KMS-11 (cell line): ENCODE data around the gene MAPK11.

Source experiments
- H2AFZ ChIP-seq: fragments of 200-600 bp; sonication (generic); 2 replicates; pipeline ENCODE4 v1.6.1; 2016; ENCODE audit warnings: antibody characterized with exemption, mixed run types, low read depth
- H3K27ac ChIP-seq: fragments of 200-600 bp; sonication (generic); 2 replicates; pipeline ENCODE4 v1.6.1; 2016; ENCODE audit warnings: mild to moderate bottlenecking, mixed run types
- H3K27me3 ChIP-seq: fragments of 200-600 bp; sonication (generic); 2 replicates; pipeline ENCODE4 v1.6.1; 2017; ENCODE audit warnings: mild to moderate bottlenecking, low read depth, mixed run types, moderate library complexity; ENCODE audit not compliant: insufficient read depth
- H3K36me3 ChIP-seq: fragments of 200-600 bp; sonication (generic); 2 replicates; pipeline ENCODE4 v1.6.1; 2017; ENCODE audit warnings: mild to moderate bottlenecking, mixed run types; ENCODE audit not compliant: insufficient read depth
- H3K4me1 ChIP-seq: fragments of 200-600 bp; sonication (generic); 2 replicates; pipeline ENCODE4 v1.6.1; 2016; ENCODE audit warnings: mild to moderate bottlenecking, low read depth, mixed run types; ENCODE audit not compliant: poor library complexity, severe bottlenecking
- H3K4me2 ChIP-seq: fragments of 200-600 bp; sonication (generic); 2 replicates; pipeline ENCODE4 v1.7.0; 2016; ENCODE audit warnings: mild to moderate bottlenecking, mixed run types
- H3K4me3 ChIP-seq: fragments of 200-600 bp; sonication (generic); IDR thresholded peaks from 2 replicates; pipeline ENCODE4 v1.6.1; 2017; ENCODE audit warnings: low read depth, low read length, mixed read lengths; ENCODE audit not compliant: insufficient read depth
- H3K79me2 ChIP-seq: fragments of 200-600 bp; sonication (generic); 2 replicates; pipeline ENCODE4 v1.6.1; 2016; ENCODE audit warnings: low read depth, mixed run types; ENCODE audit not compliant: insufficient read depth
- H3K9ac ChIP-seq: fragments of 200-600 bp; sonication (generic); 2 replicates; pipeline ENCODE4 v1.6.1; 2016; ENCODE audit warnings: mild to moderate bottlenecking, mixed run types
- H4K20me1 ChIP-seq: fragments of 200-600 bp; sonication (generic); 2 replicates; pipeline ENCODE4 v1.6.1; 2016; ENCODE audit warnings: mild to moderate bottlenecking, mixed run types; ENCODE audit not compliant: insufficient read depth
- TF ChIP-seq, protein P1 (sequence below): fragments of 200-600 bp; sonication (generic); conservative IDR thresholded peaks from 2 replicates; pipeline ENCODE4 v1.6.1; 2017; ENCODE audit warnings: low read depth, mild to moderate bottlenecking, antibody characterized with exemption, low read length, moderate library complexity, mixed read lengths

Gene MAPK11

DNA sequence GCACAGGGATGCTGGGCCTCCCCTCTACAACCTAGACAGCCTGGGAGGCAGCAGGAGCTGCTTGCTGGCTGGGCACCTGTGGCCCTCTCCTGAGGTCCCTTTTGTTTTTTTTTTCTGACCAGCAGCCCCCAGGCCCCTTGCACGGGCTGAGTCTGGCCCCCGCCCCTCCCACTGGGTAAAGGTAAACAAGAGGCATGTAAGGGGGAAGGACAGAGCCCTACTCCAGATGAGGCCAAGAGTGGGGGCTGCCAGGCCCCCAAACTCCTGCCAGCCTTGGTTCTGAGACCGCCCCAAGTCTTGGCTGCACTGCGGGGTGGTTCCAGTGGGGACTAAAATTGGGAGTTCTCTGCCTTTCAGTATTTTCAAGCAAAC lies 28.1 kb upstream of the MAPK11 start:
- Histone ChIP-seq H3K4me2 (no peak overlapping the region), H3K9ac (no peak overlapping the region), H3K36me3 (no peaks in the 10 kb centered on the region), H2AFZ (no peak overlapping the region), H3K79me2 (no peaks in the 10 kb centered on the region), H3K27me3 (no peaks in the 10 kb centered on the region), H3K4me1 (no peaks in the 10 kb centered on the region), H4K20me1 (no peaks in the 10 kb centered on the region), H3K27ac (no peak overlapping the region), H3K4me3 (no peak overlapping the region)
- TF ChIP-seq, protein P1, sequence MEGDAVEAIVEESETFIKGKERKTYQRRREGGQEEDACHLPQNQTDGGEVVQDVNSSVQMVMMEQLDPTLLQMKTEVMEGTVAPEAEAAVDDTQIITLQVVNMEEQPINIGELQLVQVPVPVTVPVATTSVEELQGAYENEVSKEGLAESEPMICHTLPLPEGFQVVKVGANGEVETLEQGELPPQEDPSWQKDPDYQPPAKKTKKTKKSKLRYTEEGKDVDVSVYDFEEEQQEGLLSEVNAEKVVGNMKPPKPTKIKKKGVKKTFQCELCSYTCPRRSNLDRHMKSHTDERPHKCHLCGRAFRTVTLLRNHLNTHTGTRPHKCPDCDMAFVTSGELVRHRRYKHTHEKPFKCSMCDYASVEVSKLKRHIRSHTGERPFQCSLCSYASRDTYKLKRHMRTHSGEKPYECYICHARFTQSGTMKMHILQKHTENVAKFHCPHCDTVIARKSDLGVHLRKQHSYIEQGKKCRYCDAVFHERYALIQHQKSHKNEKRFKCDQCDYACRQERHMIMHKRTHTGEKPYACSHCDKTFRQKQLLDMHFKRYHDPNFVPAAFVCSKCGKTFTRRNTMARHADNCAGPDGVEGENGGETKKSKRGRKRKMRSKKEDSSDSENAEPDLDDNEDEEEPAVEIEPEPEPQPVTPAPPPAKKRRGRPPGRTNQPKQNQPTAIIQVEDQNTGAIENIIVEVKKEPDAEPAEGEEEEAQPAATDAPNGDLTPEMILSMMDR = no peak

DNA sequence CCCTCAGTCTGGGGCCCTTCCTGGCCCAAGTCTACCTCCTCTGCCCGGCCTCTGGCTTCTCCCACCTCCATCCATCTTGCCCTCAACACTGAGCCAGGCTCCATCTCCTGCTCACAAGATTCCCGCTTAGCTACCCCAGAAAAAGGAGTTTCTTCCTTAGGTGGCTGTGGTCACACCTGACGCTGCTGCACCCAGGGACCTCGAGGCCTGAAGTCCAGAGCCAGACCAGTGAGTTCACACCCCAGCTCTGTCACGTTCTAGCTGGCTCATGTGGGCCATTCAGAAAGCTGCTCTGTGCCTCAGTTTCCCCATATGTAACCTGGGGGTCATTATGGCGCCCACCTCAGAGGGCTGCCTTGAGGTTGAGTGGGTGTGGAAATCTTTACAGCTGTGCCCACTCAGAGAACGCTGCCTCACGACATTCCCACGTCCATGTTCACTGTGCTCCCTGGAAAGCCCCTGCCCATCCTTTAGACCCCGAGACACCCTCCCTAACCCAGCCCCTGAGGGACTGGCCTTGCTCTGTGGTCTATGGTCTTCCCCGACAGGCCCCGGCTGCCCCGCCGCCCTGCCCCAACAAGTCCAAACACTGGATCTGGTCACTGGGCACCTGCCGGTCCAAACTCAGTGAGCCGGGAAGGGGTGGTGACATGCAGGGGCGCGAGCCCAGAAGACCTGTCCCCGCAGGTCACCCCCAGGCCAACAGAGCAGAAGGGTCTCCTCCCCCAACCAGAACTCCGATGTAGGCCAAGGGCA lies 27.5 kb upstream of the MAPK11 start:
- no peak overlapping the region for H3K9ac ChIP-seq
- no peaks in the 10 kb centered on the region for H3K36me3 ChIP-seq
- H3K79me2 ChIP-seq = no peaks in the 10 kb centered on the region
- H3K4me2 ChIP-seq = no peak overlapping the region
- TF ChIP-seq, protein P1 = no peak
- no peaks in the 10 kb centered on the region for H4K20me1 ChIP-seq
- no peaks in the 10 kb centered on the region for H3K4me1 ChIP-seq
- no peak overlapping the region for H3K27ac ChIP-seq
- H3K27me3 ChIP-seq = no peaks in the 10 kb centered on the region
- no peak overlapping the region for H2AFZ ChIP-seq
- H3K4me3 ChIP-seq = no peak overlapping the region

DNA sequence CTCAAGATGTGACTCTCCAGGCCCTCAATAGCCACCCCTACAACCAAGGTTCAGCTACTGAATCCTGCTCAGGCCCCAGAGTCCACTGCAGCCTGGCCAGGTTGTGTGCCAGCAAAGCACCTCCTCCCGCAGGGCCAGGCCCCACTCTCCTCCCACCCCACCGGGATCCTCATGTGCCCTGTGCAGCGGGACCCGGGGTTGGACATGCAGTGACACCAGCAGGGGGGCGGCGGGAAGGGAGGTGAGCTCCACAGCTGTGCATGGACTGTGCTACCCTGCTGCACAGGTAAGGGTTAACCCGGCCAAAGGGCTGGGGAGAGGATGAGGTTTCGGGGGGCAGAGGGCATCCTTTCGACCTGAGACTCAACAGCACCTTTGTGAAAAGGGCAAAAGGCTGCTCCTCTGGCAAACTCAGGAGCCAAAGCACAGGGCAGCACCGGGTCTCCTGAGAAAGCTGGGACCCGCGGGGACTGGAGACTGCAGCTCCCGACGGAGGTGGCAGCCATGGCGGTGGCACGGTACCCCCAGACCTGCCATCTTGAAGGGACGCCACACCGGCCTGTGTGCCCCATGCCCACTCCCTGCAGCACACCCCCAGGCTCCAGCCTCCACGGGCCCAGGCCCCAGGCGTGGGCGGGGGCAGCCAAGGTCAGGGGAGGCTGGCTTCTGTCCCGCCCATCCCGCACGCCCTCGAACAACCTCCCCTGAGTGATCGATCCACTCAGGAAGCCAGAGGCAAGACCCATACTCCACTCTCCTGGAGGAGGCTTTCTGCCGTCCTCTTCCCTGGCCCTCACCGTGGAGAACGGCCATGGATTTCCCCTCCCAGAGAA lies 26.7 kb upstream of the MAPK11 start:
- H4K20me1 ChIP-seq = no peaks in the 10 kb centered on the region
- H2AFZ ChIP-seq = no peak overlapping the region
- no peaks in the 10 kb centered on the region for H3K79me2 ChIP-seq
- no peaks in the 10 kb centered on the region for H3K36me3 ChIP-seq
- TF ChIP-seq, protein P1 = no peak
- H3K27me3 ChIP-seq = no peaks in the 10 kb centered on the region
- no peak overlapping the region for H3K9ac ChIP-seq
- H3K27ac ChIP-seq = no peak overlapping the region
- no peak overlapping the region for H3K4me3 ChIP-seq
- H3K4me1 ChIP-seq = no peaks in the 10 kb centered on the region
- no peak overlapping the region for H3K4me2 ChIP-seq

DNA sequence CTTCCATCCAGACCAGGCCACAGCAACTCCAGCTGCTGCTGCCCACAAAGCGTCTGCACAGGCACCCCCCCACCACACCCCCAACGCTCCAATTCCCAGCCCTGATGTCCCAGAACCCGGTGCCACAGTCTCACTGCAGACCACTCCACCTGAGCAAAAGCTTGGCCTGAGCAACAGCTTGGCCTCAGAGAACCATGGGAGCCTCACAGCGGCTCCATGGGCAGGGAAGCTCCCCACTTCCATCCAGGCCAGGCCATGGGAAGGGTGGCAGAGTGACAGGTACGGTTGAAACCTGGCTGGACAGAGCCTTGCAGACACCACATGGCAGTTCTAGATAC lies 24.1 kb upstream of the MAPK11 start:
- Histone ChIP-seq H3K27ac (no peak overlapping the region), H3K36me3 (no peaks in the 10 kb centered on the region), H3K4me2 (no peak overlapping the region), H3K27me3 (no peaks in the 10 kb centered on the region), H3K4me3 (no peak overlapping the region), H3K79me2 (no peaks in the 10 kb centered on the region), H4K20me1 (no peaks in the 10 kb centered on the region), H2AFZ (no peak overlapping the region), H3K9ac (no peak overlapping the region), H3K4me1 (no peaks in the 10 kb centered on the region)
- TF ChIP-seq, protein P1 = no peak
